ENCODE data around the gene RTN4R.

GRCh38 chr22:20244250-20244648 lies 23.9 kb downstream of the RTN4R start:
- TF ChIP-seq CTCF (IDR thresholded peaks at IDR 0.05), result no peak
- no peak for TF ChIP-seq POLR2A (IDR thresholded peaks at IDR 0.05)

Data from lower leg skin (tissue), 3 donors.